Ureter (tissue), 1 donor: ENCODE results near the gene ATP1A3. TPM values are rescaled to one million over a fixed set of nuclear protein-coding genes. Genes with fewer than 3 reads are reported as not detected.
"Not testable (repeated sequence)": the region's sequence is repeated elsewhere in the genome, so short reads cannot be mapped to it uniquely, and the experiment has no call there.

ENCODE experiments used
- DNase-seq: peaks from one replicate; pipeline ENCODE4 v3.0.0-alpha.2; 2020; ENCODE audit warnings: low spot score
- total RNA-seq: library from RNA; stranded (reverse); gene quantifications from one replicate; pipeline ENCODE4 v1.2.4, GENCODE V29; 2023
- donor health status: DM: yes; HTN: yes; CAD: no.

ATP1A3 gene
- total RNA-seq, 1 donor from 2014 or later: 0.52 TPM

- no peak for DNase-seq
Observed at GRCh38 chr19:42010245-42011126, 16.5 kb upstream of the ATP1A3 start.

- no peak for DNase-seq
Observed at GRCh38 chr19:42006569-42006968, 12.5 kb upstream of the ATP1A3 start.

GRCh38 chr19:42005504-42005903 lies 11.5 kb upstream of the ATP1A3 start:
- DNase-seq: no peak

GRCh38 chr19:42003506-42004294 lies 9.7 kb upstream of the ATP1A3 start:
- DNase-seq: no peak

GRCh38 chr19:41999878-42000208 lies 5.8 kb upstream of the ATP1A3 start:
- no peak for DNase-seq

GRCh38 chr19:41999071-41999877 lies 5.2 kb upstream of the ATP1A3 start:
- no peak for DNase-seq

- DNase-seq: no peak
Observed at GRCh38 chr19:41998246-41999020, 4.4 kb upstream of the ATP1A3 start.

GRCh38 chr19:41997851-41998229 lies 3.8 kb upstream of the ATP1A3 start:
- no peak for DNase-seq

- DNase-seq: no peak
Observed at GRCh38 chr19:41997121-41997850, 3.3 kb upstream of the ATP1A3 start.

GRCh38 chr19:41995959-41996797 lies 2.1 kb upstream of the ATP1A3 start:
- DNase-seq: no peak

- DNase-seq: no peak
Observed at GRCh38 chr19:41994994-41995958, 1.2 kb upstream of the ATP1A3 start.

GRCh38 chr19:41994521-41994971 lies 516 bp upstream of the ATP1A3 start:
- DNase-seq: no peak

GRCh38 chr19:41991925-41992569 lies 2.0 kb downstream of the ATP1A3 start:
- not testable (repeated sequence) for DNase-seq

- no peak for DNase-seq
Observed at GRCh38 chr19:41991025-41991424, 3.0 kb downstream of the ATP1A3 start.

GRCh38 chr19:41990615-41991014 lies 3.4 kb downstream of the ATP1A3 start:
- DNase-seq: no peak

- DNase-seq: no peak
Observed at GRCh38 chr19:41990028-41990427, 4.0 kb downstream of the ATP1A3 start.

GRCh38 chr19:41988947-41989346 lies 5.1 kb downstream of the ATP1A3 start:
- no peak for DNase-seq
